Esophagus squamous epithelium (tissue), 5 donors: ENCODE measurements around the gene ALCAM. TPM values are rescaled to one million over a fixed set of nuclear protein-coding genes. Genes with fewer than 3 reads are reported as not detected.

Source experiments
- DNase-seq: peaks from one replicate; lab custom pipeline; 2025; lab: John Stamatoyannopoulos, UW
- H3K27ac ChIP-seq, 4 donors: fragments of 200-600 bp; sonication (generic); one replicate each; pipeline ENCODE4 v1.5.1; 2016 to 2019; ENCODE audit warnings: mild to moderate bottlenecking in 1 of 4
- H3K27me3 ChIP-seq, 4 donors: fragments of 200-600 bp; sonication (generic); 1 replicate in 3 of 4; 2 replicates in 1 of 4; pipeline versions ENCODE4 v1.5.1 to v1.6.0; 2017 to 2021; ENCODE audit warnings: antibody characterized with exemption in 1 of 4
- H3K36me3 ChIP-seq, 3 donors: fragments of 200-600 bp; sonication (generic); one replicate each; pipeline ENCODE4 v1.5.1; 2016 to 2019
- H3K4me1 ChIP-seq, 3 donors: fragments of 200-600 bp; sonication (generic); one replicate each; pipeline ENCODE4 v1.5.1; 2017 to 2019
- H3K4me3 ChIP-seq, 4 donors: fragments of 200-600 bp; sonication (generic); 1 replicate in 3 of 4; 2 replicates in 1 of 4; pipeline ENCODE4 v1.5.1; 2016 to 2019; ENCODE audit warnings: mild to moderate bottlenecking in 2 of 4, moderate library complexity in 1 of 4
- H3K9me3 ChIP-seq, 3 donors: fragments of 200-600 bp; sonication (generic); one replicate each; pipeline ENCODE4 v1.5.1; 2016 to 2019
- POLR2A ChIP-seq, 4 donors: fragments of 450-650 bp; IDR thresholded peaks; one replicate each; pipeline ENCODE4 v1.6.1; 2017; ENCODE audit warnings: antibody characterized with exemption in 4 of 4, mild to moderate bottlenecking in 4 of 4, moderate library complexity in 3 of 4
- WGBS, 2 donors: methylation state at CpG; one replicate each; pipeline ENCODE4 v1.1.5; 2018; 5-methylcytosine and 5-hydroxymethylcytosine counted together
- intact Hi-C: fragments of 100-400 bp; cut with DNase I; formaldehyde crosslinking; loops from one replicate; pipeline ENCODE4 v1.15.0; 2022
- total RNA-seq, 4 donors: library from RNA; depleted of rRNA; stranded (reverse); fragments of >200 nt; gene quantifications; one replicate each; pipeline ENCODE4 v1.1.0, GENCODE V29; 2016
- TF ChIP-seq, protein P1 (sequence below), 6 experiments: fragments of 450-650 bp in 4 of 6; fragments of 200-600 bp in 2 of 6; sonication (generic) in 2 of 6; IDR thresholded peaks; one replicate each; pipeline ENCODE4 v1.5.1; 2016 to 2019; ENCODE audit warnings: antibody characterized with exemption in 6 of 6, mild to moderate bottlenecking in 4 of 6, moderate library complexity in 4 of 6
- donor health status: DM: yes; HTN: yes; CAD: no.

ALCAM gene
- total RNA-seq, 4 donors from 2014 or later: 4.6 to 18.9 (median 8.0) TPM

DNA sequence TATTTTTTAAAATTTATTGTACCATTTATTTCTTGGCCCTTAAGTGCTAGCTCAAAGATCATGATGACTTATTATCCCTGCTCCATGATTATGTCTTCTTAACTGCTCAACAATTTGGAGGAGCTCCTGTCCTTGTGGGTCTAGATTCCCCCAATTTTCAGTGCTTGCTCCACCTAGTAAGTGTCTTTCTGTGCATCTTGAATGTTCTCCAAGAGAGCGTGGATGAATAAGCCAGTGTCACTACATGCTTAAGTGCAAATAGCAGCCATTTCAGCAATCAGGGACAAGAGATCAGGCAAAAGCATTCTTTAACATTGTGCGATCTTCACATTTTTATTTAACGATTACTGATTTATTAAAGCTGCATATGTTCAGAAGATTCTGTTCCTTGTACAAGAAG is 99.4 kb downstream of the ALCAM start:
- Histone ChIP-seq H3K4me1 (no peaks in the 10 kb centered on the region), H3K36me3 (no peaks in the 10 kb centered on the region), H3K9me3 (no peaks in the 10 kb centered on the region), H3K27ac (no peak overlapping the region), H3K4me3 (no peak overlapping the region), H3K27me3 (no peaks in the 10 kb centered on the region)
- DNase-seq: no peak
- intact Hi-C loops: no loop called here
- WGBS, 2 donors: 90 to 92% methylated on average over 3 of the region's 3 CpGs
- TF ChIP-seq, protein P1, sequence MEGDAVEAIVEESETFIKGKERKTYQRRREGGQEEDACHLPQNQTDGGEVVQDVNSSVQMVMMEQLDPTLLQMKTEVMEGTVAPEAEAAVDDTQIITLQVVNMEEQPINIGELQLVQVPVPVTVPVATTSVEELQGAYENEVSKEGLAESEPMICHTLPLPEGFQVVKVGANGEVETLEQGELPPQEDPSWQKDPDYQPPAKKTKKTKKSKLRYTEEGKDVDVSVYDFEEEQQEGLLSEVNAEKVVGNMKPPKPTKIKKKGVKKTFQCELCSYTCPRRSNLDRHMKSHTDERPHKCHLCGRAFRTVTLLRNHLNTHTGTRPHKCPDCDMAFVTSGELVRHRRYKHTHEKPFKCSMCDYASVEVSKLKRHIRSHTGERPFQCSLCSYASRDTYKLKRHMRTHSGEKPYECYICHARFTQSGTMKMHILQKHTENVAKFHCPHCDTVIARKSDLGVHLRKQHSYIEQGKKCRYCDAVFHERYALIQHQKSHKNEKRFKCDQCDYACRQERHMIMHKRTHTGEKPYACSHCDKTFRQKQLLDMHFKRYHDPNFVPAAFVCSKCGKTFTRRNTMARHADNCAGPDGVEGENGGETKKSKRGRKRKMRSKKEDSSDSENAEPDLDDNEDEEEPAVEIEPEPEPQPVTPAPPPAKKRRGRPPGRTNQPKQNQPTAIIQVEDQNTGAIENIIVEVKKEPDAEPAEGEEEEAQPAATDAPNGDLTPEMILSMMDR (IDR thresholded peaks at IDR 0.05): no peak
- TF ChIP-seq POLR2A (IDR thresholded peaks at IDR 0.05): no peak

DNA sequence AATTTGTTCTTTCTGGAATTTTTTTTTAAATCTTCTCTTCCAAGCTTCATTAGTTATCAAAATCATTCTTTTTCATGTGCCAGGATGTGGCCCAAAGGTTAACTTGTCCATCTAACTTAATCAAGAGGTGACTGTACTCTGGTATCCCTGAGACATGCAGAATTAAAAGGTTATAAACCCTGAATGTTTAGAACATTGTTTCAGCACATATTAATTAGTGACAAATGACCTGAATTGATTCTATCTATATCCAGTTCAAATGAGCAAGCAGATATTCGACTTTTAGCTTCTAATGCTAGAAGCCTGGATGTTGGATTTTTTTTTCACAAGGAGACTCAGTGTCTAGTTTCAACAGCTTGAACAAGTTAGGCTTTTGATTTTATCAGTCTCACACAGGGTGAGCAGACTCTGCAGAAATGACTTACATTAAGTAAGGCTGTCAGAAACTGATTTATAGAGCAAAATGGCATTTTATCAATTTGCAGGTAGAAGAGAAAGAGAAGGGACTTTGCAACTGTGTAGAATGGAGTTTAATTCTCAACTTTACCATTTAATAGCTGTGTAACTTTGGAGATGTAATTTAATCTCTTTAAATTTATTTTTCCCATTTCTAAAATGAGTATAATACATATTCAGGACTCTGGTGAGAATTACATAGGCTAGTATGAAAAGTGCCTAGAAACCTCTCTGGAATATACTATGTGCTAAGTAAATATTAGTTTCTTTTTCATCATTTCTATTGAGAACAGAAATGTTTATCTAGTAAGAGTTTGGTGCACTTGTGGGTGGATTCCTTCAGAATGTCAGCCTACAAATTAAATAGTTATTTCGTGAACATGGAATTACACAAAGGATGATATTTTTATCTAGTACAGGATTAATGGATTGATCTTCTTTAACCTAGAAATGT is 100.0 kb downstream of the ALCAM start:
- Histone ChIP-seq H3K4me3 (no peak overlapping the region), H3K4me1 (no peaks in the 10 kb centered on the region), H3K27ac (no peak overlapping the region), H3K9me3 (no peaks in the 10 kb centered on the region), H3K36me3 (no peaks in the 10 kb centered on the region), H3K27me3 (no peaks in the 10 kb centered on the region)
- 41% methylated on average over 2 of the region's 2 CpGs for WGBS, 2 donors
- no peak for DNase-seq
- TF ChIP-seq, protein P1 (IDR thresholded peaks at IDR 0.05): no peak
- TF ChIP-seq POLR2A (IDR thresholded peaks at IDR 0.05): no peak
- intact Hi-C loops: no loop called here

DNA sequence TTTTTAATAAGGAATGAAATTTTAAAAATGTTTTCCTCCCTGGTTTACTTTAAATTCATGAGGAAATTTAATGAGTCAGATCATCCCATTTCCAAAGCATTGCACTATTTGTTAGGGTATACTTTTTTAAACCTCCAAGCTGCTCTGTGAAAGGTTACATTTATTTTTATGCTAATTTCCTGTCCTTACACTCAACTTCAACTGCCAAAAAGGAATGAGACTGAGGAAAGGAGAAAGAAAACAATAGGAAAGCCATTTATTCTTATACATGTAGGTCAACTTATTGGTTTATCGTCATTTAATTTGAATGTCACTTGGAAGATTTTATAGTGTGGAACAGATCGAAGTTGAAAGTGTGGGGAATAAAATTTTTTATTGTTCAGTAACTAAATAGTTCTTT is 104.1 kb downstream of the ALCAM start:
- no peak for TF ChIP-seq POLR2A (IDR thresholded peaks at IDR 0.05)
- TF ChIP-seq, protein P1 (IDR thresholded peaks at IDR 0.05): no peak
- intact Hi-C loops: no loop called here
- WGBS, 2 donors: 88 to 91% methylated on average over 2 of the region's 2 CpGs
- H3K36me3 ChIP-seq: no peaks in the 10 kb centered on the region
- DNase-seq: no peak
- no peaks in the 10 kb centered on the region for H3K27me3 ChIP-seq
- no peak overlapping the region for H3K4me3 ChIP-seq
- H3K27ac ChIP-seq: no peak overlapping the region
- H3K9me3 ChIP-seq: no peaks in the 10 kb centered on the region
- no peaks in the 10 kb centered on the region for H3K4me1 ChIP-seq

DNA sequence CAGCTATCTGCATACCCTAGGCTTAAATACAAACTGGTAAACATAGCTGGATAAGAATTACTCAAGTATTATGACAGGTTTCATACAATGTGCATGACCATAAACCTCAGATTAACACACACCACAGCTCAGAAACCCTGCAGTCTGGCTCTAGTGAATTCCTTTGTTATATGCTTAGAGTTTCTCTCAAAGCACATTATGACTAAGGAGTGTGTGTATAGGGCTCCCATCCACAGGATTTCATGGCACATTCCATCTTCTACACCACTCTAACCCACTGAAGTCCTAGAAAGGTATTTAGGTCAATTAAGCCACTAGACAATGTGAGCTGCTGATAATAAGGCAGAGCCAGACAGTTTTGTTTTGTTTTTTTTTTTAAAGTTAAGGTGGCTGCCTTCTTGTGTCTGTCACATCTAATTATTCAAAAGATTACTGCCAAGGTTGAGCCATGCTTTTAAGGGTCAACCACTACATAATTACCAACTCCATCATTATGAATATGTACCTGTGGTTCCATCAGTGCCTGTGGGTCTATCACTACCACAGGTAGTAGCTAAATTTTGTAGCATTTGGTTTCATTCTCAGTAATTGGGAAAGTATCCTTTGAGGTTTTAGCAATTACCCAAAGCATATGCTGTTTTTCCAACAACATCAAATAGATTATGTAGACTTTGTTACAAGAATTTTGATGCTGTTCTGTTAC is 107.0 kb downstream of the ALCAM start:
- Histone ChIP-seq H3K4me1 (no peaks in the 10 kb centered on the region), H3K9me3 (no peaks in the 10 kb centered on the region), H3K36me3 (no peaks in the 10 kb centered on the region), H3K27me3 (no peaks in the 10 kb centered on the region), H3K4me3 (no peak overlapping the region), H3K27ac (no peak overlapping the region)
- no peak for TF ChIP-seq POLR2A (IDR thresholded peaks at IDR 0.05)
- TF ChIP-seq, protein P1 (IDR thresholded peaks at IDR 0.05): no peak
- intact Hi-C loops: no loop called here
- no peak for DNase-seq

DNA sequence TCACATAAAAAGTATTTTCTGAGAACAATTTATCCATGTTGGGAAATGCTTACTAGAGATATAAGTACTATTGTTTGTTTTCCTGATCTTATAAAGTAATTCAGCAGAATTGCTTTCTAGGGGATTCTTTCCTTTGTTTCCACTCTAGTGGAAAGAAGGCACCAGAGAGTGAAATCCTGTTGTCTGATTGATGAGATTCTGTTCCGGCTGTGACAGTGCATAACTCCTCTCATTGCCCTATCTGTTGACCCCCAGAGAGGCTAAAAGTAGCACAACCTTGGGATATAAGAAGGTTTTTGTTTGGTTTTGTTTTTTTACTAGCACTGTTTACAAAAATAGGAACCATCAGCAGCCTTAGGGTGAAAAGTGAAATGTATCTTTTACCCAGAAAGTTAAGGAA is 114.1 kb downstream of the ALCAM start:
- intact Hi-C loops: no loop called here
- 60 to 75% methylated on average over 1 of the region's 1 CpG for WGBS, 2 donors
- H3K27me3 ChIP-seq: no peaks in the 10 kb centered on the region
- H3K9me3 ChIP-seq: no peaks in the 10 kb centered on the region
- no peaks in the 10 kb centered on the region for H3K4me1 ChIP-seq
- TF ChIP-seq, protein P1 (IDR thresholded peaks at IDR 0.05): no peak
- no peak for TF ChIP-seq POLR2A (IDR thresholded peaks at IDR 0.05)
- no peak for DNase-seq
- no peak overlapping the region for H3K4me3 ChIP-seq
- no peak overlapping the region for H3K27ac ChIP-seq
- no peaks in the 10 kb centered on the region for H3K36me3 ChIP-seq
